GM19372 (cell line): ENCODE results near the gene POTED.
"Not testable (repeated sequence)": the region's sequence is repeated elsewhere in the genome, so short reads cannot be mapped to it uniquely, and the experiment has no call there.

Experiments used
- ATAC-seq: cut with Tn5 transposase; IDR thresholded peaks from one replicate; pipeline ENCODE4 v1.9.1; 2021; ENCODE audit warnings: mild to moderate bottlenecking, low read depth, moderate library complexity; ENCODE audit not compliant: unreplicated experiment

Gene POTED

DNA sequence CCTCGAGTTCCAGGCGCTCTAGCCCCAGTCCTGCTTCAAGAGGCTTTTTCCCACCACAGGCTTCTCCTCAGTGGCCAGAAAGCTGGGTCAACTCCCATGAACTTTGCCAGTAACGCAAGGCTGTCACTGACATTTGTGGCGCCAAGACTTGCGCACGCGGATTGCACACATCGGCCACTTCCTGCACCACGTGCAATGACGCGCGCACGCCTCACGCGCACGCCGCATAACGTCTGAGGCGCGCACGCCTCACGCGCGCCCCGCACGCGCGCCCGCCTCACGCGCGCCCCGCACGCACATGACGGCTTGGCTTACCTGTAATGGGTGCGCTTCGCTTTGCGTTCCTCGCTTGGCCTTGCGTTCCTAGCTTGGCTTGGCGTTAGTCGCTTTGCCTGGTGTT is at the start of gene POTED:
Gene POTED, plus strand, starts transcription at position 301 of the 400 bp plus-strand sequence. CDS start 452 bp downstream, outside the sequence.
- not testable (repeated sequence) for ATAC-seq

DNA sequence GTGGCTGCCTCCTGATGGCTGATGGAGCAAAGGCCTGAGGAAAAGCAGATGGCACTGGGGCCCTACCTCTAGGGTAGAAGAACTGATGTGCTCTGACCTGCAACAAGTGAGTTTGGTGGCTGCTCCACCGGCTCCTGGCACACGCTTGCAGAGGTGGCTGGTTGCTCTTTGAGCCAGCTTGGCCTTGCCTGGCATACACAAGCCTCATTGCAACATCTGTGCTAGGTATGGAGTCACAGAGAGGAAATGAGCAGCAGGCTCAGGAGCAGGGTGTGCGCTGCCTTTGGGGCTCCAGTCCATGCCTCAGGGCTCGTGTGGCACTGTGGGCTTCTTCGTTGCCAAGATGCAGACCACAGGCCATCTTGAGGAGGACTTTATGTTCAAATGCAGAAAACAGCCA is 40.5 kb downstream of the POTED start:
- not testable (repeated sequence) for ATAC-seq

DNA sequence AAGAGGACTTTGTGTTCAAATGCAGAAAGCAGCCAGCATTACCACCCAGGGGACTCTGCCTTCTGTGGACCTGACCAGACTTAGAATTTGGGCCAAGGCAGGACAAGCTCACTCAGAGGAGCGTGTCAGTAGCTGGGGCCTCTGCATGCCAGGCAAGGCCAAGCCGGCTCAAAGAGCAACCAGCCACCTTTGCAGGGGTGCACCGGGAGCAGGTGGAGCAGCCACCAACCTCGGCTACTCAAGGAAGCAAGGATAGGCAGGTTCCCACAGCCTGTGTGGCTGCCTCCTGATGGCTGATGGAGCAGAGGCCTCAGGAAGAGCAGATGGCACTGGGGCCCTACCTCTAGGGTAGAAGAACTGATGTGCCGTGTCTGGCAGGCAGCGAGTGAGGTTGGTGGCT is 42.2 kb downstream of the POTED start:
- not testable (repeated sequence) for ATAC-seq
